AG08396 (cell line): Measurements from ENCODE around the gene SP2.
"Not testable (repeated sequence)": the region's sequence is repeated elsewhere in the genome, so short reads cannot be mapped to it uniquely, and the experiment has no call there.

Experiments
- DNase-seq: peaks from one replicate; pipeline ENCODE4 v3.0.0; 2012; ENCODE audit warnings: low spot score, mixed read lengths

SP2 gene

DNA sequence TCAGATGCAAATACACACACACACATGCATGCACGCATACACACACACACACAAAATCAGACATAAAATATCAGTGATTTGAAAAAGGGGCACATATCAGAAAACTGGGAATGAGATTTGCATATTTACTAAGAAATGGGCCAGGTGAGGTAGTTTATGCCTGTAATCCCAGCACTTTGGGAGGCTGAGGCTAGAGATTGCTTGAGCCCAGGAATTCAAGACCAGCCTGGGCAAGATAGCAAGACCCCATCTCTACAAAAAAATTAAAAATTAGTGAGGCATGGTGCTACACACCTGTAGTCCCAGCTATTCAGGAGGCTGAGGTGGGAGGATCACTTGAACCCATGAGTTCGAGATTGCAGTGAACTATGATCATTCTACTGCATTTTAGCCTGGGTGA, 23.0 kb downstream of the SP2 start:
- no peak for DNase-seq

DNA sequence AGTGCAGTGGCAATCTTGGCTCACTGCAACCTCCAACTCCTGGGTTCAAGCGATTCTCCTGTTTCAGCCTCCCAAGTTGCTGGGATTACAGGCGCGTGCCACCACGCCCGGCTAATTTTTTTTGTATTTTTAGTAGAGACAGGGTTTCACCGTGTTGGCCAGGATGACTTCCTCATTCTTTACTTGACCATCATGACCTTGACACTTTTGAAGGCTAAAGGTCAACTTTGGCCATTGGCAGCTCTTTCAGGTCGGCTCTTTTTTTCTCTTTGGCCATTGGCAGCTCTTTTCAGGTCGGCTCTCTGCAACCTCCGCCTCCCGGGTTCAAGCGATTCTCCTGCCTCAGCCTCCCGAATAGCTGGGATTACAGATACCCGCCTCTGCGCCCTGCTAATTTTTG, 23.9 kb downstream of the SP2 start:
- not testable (repeated sequence) for DNase-seq

DNA sequence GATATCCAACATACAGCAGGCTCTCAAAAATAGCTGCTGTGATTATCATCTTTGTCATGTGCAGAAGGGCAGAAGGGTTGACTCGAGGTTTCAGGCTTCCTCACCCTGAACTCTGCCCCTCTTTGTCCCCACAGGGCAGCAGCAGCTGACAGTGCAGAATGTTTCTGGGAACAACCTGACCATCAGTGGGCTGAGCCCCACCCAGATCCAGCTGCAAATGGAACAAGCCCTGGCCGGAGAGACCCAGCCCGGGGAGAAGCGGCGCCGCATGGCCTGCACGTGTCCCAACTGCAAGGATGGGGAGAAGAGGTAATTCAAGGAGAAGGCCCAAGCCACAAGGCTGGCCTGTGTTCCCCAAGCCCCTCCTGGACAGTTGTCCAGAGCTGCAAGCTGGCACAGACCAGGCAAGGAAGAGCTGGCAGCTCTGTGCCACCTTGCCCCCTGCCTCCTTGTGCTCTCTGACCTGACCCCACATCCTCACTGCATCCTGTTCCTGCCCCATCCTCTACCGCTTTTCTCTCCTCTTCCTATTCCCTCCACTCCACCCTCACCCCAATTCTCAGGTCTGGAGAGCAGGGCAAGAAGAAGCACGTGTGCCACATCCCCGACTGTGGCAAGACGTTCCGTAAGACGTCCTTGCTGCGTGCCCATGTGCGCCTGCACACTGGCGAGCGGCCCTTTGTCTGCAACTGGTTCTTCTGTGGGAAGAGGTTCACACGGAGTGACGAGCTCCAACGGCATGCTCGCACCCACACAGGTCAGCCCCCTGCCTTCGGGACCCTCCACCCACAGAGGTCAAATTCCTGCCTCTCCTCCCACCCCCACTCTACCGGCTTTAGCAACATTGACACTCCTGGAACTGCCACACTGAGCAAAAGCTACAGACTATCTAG, 29.0 kb downstream of the SP2 start:
- no peak for DNase-seq

DNA sequence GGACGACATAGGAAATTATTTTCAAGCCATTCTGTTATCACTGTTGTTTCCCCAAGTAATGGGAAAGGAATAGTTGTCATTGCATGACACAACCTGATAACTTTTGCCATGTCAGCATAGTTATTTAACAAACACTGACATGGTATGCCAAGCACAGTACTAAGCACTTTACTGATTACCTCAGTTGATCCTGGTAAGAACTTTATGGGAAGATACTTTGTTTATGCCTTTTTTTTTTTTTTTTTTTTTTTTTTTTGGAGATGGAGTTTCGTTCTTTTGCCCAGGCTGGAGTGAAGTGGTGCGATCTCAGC, 29.6 kb downstream of the SP2 start:
- DNase-seq = no peak

- no peak for DNase-seq
These were observed 31.9 kb downstream of the SP2 start for GRCh38 chr17:47927821-47928400.

DNA sequence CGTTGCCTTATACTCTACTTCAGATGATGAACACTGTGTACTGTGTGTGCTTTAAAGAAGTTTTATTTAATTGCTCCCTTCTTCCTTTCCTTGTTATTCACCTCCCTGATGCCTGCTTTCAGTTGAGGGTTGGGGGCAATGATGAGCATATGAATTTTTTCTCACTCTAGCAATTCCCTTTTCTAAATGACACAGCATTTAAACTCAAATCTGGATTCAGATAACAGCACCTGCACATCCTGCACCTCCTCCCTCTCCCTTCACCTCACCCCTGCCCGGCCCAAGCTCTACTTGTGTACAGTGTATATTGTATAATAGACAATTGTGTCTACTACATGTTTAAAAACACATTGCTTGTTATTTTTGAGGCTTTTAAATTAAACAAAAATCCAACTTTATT, 32.4 kb downstream of the SP2 start:
- DNase-seq = no peak

DNA sequence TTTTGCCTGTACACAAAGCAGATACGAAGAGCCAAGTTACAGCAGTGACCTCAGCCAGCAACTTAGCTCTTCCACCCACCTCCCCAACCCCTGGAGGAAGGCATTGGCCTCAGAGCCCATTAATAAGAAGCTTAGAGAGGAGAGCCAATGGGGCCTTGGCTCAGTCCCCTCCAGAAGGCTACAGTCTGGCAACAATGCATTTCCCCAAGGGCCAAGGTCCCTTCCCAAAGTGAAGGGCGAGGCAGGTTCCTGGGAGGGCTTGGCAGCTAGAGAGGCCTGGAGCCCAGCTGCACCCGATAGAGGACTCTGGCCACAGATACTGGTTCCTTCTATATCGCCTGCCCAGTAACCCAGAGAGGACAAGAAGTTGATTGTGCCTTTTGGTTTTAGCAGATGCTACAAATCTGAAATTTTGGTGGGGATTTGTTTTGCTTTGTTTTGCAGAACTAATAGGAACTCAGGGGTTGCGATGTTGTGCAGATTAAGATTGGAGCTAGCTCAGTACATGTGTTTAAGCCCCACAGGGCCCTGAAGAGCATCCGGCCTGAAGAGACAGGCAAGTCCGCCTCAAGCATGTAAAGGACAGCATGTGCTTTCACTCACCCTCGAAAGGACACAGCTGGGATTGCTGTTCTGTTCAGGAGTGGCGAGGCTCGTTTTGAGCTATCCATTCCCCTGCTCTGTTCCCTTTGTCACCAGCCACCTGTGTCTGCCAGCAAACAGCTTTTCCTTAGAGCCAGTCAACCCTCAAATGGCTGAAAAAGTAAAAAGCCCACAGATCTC, 33.4 kb downstream of the SP2 start:
- DNase-seq = no peak

DNA sequence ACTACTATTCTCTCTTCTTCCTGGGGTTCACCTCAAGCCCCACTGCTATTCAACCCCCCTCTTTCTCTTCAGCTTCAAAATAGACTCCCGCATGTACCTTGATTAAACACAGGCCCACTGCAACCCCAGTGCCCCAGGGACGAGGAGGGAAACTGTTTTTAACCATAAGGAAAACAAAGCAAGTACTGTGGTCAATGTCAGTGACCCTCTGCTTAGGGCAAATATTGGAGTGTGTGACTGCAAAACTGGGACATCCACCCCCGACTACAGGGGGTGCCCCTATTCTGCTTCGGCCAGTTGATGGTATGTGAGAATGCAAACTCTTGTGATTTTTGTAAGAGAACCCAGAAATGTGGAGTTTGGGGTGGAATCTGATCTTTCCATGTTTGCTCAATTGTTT, 35.8 kb downstream of the SP2 start:
- DNase-seq = no peak

DNA sequence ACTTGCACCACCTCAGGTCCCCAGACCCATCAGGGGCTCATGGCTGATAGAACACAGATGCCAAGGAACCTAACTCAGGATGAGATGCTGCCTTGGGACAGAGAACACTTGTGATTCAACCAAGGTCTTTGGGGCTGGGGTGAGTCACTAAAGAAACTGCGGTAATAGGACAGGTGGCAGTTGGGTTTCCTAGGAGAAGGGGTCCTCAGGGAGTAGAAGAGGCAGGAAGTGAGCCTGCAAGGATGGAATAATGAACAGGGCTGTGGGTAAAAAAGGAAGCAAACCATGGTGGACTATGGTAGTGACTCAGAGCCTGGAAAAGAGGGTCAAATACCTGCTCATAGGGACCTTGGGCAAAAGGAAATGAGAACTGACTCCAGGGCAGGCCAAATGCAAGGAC, 38.8 kb downstream of the SP2 start:
- no peak for DNase-seq

DNA sequence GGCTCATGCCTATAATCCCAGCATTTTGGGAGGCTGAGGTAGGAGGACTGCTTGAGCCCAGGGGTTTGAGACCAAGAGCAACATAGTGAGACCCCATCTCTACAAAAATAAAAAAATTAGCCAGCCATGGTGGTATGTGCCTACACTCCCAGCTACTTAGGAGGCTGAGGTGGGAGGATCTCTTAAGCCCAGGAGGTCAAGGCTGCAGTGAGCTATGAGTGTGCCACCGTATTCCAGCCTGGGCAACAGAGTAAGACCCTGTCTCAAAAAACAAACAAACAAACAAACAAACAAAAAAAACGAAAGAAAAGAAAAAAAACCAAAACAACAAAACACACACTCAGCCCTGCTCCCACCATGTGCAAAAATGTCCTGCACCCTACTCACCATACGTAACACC, 39.4 kb downstream of the SP2 start:
- not testable (repeated sequence) for DNase-seq

GRCh38 chr17:47935961-47936360, 39.9 kb downstream of the SP2 start:
- peak; percentile 80 for DNase-seq

- DNase-seq = no peak
These were observed 41.9 kb downstream of the SP2 start for GRCh38 chr17:47937941-47938340.

DNA sequence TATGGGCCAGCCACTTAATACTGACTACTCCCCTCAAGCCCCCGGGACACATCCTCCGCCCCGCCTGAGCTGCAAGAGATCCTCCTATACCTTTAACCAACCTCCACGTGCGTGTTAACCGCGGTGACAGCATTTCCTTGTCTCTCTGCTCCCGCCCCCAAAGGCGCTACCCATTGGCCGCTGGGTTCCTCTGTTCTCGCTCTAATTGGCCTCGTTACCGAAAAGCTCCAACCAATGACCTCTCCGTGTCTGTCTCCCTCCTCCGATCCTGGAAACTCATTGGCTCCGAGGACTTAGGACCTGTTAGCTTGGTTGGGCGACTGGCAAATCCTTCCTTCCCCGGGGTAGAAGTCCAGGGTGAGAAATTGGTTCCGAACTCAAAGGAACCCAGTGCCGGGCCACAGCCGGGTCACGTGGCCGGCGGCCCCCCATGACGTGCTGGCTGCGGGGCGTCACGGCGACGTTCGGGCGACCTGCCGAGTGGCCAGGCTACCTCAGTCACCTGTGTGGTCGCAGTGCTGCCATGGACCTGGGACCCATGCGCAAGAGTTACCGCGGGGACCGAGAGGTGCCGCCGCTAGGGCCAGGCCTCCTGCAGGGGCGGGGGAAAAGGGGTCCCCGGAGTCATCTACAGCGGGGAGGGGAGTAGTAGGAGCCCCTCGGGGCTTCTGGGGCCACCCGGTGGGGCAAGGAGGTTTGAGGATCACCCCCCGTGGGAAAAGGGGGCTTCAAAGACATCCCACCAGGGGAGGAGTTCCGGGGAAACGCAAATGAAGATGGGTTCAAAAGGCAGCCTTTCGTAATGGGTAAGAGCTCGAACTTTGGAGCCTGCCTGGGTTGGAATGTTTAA, 45.4 kb downstream of the SP2 start, which contains the start of gene PNPO:
TSS of gene PNPO (plus strand) at position 326 of the 850 bp plus-strand sequence. CDS start at position 431, 105 bp downstream.
- peak; percentile 98 for DNase-seq

DNA sequence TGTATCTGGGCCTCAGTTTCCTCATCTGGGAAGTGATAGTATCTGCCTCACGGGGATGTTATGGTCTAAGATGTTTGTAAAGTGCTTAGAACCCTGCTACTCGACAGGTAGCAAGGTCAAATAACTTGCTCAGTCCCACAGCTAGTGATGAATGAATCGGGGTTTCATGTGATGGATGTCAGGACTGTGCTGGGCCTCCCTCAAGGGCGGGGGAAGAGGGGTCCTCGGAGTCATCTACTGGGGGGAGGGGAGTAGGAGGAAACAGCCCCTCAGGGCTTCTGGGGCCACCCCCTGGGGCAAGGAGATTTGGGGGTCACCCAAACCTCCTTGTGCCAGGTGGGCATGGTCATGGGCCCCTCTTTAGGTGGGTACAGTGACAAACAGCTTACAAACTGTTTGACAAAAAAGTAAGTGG, 46.1 kb downstream of the SP2 start:
- no peak for DNase-seq

DNA sequence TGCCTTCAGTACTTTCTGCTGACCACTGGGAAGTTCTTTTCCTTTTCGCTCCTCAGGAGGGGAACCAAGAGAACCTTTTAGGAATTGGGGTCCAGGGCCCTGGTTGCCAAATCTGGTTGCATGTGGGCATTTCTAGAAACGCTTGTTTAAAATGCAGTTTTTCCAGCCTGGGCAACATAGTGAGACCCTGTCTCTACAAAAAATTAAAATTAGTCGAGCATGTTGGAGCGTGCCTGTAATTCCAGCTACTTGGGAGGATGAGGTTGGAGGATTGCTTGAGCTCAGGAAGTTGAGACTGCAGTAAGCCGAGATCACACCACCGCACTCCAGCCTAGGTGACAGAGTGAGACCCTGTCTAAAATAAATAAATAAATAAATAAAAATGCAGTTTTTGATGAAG, 46.5 kb downstream of the SP2 start:
- no peak for DNase-seq

DNA sequence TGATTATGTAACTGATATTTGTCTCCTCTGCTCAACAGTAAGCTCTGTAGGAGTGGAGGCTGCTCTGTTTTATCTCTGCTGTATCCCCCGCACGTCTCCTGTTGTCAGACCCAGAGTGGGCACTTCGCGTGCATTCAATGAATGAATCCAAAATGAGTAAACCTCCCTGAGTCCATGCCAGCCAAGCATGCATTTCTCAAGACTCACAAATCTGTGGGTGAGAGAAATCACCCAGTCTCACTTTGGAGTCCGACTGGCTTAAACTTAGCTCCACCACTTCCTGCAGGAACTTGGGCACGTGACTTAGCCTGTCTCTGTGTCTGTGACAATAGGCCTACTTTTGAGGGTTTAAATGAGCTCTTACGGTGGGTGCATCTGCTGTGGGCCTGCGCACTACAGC, 49.0 kb downstream of the SP2 start:
- no peak for DNase-seq

- no peak for DNase-seq
These were observed 49.8 kb downstream of the SP2 start for GRCh38 chr17:47945529-47946508.

DNA sequence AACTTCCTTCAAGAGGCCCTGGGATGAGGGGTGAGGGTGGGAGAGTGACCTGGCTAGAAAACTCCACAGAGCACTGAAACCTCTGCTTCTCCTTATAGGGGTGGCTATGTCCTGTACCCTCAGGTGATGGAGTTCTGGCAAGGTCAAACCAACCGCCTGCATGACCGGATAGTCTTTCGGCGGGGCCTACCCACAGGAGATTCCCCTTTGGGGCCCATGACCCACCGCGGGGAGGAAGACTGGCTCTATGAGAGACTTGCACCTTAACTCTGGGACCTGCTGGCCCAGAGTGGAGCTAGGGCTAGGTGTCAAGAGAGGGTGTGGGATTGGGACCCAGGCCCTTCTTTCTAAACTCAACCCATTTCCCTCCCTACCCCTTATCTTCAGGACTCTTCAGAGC, 50.5 kb downstream of the SP2 start:
- DNase-seq = no peak

GRCh38 chr17:47946929-47947397, 50.9 kb downstream of the SP2 start:
- peak; percentile 84 for DNase-seq

DNA sequence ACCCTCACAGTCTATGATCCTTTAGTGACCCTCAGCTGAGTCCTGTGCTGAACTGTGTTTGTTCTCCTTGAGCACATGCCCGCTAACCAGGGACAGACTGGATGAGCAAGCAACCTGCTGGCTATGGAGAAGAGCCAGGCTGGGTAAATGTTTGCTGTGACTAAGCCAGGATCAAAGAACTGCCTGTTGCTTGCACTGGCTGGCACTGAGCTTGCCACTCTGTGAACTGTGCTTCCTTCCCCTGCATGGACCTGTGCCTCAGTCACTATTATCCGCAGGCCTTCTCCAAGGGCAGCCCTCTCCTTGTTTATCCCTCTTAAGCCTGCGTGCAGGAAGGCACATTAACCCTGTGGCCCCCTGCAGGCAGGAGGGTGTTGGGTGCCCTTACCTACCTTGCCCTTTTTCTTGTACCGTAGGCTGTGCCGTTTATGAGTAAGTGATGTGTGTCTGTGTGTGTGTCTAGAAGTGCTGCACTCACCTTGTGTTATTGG, 52.7 kb downstream of the SP2 start:
- DNase-seq = no peak
